Measurements from ENCODE around the gene RFT1. TPM values are rescaled to one million over a fixed set of nuclear protein-coding genes. Genes with fewer than 3 reads are reported as not detected.

Gene RFT1
- total RNA-seq, 4 donors from 2014 or later, result 12.0 to 18.6 (median 14.6) TPM

DNA sequence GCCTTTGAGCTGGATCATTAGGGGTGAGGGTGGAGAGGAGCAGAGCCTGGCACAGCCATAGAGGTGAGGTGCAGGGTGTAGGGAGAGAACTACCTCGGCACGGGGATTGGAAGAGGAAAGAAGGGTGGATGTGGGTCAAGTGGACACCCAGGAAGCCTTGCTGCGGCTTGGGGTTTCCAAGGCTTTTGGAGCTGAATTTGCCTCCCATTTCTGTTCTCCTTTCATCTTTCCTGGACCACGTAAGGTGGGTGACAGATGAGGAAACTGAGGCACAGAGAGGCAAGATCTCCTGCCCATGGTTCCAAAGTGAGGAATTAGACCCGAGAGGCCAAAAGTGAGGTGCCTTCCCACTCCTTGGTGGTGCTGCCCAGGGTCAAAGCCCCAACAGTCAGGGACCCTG, 48.9 kb downstream of the RFT1 start:
- Histone ChIP-seq H3K4me3 (no peak overlapping the region), H3K27me3 (no peaks in the 10 kb centered on the region), H3K4me1 (peaks cover 0 to 5% (median 0%) of the 10 kb centered on the region in 4 donors), H3K9me3 (no peaks in the 10 kb centered on the region), H3K27ac (no peak overlapping the region), H3K36me3 (peaks cover 0 to 42% (median 0%) of the 10 kb centered on the region in 3 donors)
- 84 to 86% methylated on average over 5 of the region's 5 CpGs for WGBS, 2 donors
- TF ChIP-seq POLR2A (IDR thresholded peaks at IDR 0.05) (no peak), EP300 (IDR thresholded peaks at IDR 0.05) (no peak)
- TF ChIP-seq, protein P1, sequence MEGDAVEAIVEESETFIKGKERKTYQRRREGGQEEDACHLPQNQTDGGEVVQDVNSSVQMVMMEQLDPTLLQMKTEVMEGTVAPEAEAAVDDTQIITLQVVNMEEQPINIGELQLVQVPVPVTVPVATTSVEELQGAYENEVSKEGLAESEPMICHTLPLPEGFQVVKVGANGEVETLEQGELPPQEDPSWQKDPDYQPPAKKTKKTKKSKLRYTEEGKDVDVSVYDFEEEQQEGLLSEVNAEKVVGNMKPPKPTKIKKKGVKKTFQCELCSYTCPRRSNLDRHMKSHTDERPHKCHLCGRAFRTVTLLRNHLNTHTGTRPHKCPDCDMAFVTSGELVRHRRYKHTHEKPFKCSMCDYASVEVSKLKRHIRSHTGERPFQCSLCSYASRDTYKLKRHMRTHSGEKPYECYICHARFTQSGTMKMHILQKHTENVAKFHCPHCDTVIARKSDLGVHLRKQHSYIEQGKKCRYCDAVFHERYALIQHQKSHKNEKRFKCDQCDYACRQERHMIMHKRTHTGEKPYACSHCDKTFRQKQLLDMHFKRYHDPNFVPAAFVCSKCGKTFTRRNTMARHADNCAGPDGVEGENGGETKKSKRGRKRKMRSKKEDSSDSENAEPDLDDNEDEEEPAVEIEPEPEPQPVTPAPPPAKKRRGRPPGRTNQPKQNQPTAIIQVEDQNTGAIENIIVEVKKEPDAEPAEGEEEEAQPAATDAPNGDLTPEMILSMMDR (IDR thresholded peaks at IDR 0.05), result no peak
- DNase-seq (ENCODE audit: low spot score in 2 of 2), result no peak

DNA sequence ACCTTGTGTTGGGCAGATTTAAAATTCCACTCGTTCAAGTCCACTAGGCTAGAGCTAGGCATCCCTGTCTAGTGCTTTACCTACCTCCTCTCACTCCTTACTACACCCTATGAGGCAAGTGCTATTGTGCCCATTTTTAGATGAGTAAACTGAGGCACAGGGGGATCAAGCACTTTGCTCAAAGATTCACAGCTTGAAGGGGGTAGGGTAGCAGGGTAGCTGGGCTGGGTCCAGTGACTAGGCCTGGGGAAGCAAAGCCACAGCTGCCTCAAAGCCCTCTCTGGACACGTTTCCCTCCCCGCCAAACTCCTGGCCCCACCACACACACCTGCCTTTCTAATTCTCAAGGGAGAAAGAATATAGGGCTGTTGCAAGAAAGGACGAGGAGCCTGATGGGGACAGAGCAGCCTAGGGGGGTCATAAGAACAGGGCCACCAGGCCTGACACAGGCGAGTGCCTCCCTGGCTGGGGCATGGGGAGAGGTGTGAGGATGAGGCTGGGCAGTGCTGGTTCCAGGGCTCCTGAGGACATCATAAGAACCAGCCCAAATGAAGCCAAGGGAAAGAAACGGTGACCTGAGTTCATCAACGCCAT, 49.5 kb downstream of the RFT1 start:
- TF ChIP-seq POLR2A (IDR thresholded peaks at IDR 0.05) (no peak), EP300 (IDR thresholded peaks at IDR 0.05) (no peak)
- TF ChIP-seq, protein P1 (IDR thresholded peaks at IDR 0.05), result no peak
- no peaks in the 10 kb centered on the region for H3K9me3 ChIP-seq
- peaks cover 0 to 39% (median 0%) of the 10 kb centered on the region in 3 donors for H3K36me3 ChIP-seq
- DNase-seq (ENCODE audit: low spot score in 2 of 2), result no peak
- H3K4me3 ChIP-seq, result no peak overlapping the region
- peaks cover 0 to 5% (median 0%) of the 10 kb centered on the region in 4 donors for H3K4me1 ChIP-seq
- no peak overlapping the region for H3K27ac ChIP-seq
- H3K27me3 ChIP-seq, result no peaks in the 10 kb centered on the region
- 71 to 78% methylated on average over 7 of the region's 7 CpGs for WGBS, 2 donors

DNA sequence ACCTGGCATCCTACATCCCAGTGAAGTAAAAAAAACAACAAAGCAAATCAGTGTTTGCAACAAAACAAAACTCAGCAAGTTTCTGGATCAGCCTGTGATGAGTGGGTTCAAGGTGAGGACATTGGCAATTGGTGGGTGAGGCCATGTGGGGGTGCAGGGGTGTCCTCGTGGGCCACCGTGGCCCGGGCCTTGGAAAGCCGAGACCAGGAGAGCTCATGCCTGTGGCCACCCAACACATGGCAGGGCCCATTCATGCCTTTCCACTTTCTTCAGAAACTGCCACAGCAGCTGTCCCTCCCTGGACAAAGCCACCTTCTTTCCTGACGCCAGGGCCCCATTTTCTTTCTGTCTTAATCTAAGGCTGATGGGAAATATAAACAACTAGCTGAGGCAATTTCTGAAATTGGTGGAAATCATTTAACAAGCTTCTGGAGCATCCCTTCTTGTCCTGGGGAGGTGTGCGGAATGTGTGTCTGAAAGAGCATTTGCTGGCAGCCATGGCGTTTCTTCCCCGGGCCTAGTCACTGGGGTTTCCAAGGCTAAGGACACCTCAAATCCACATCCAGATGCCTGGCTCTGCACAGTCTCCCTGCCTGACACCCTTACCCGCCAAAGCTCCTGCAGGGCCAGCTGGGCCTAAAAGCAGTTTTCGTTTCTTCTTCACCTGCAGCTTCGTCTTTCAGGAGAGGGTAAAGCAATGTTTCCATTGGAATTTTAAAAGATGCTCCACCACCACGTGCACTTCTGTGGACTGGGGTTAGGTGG, 50.3 kb downstream of the RFT1 start:
- WGBS, 2 donors, result 80 to 84% methylated on average over 12 of the region's 12 CpGs
- DNase-seq (ENCODE audit: low spot score in 2 of 2), result no peak
- Histone ChIP-seq H3K27ac (no peak overlapping the region), H3K9me3 (no peaks in the 10 kb centered on the region), H3K36me3 (peaks cover 0 to 35% (median 0%) of the 10 kb centered on the region in 3 donors), H3K27me3 (no peaks in the 10 kb centered on the region), H3K4me1 (peaks cover 0 to 5% (median 0%) of the 10 kb centered on the region in 4 donors), H3K4me3 (no peak overlapping the region)
- TF ChIP-seq, protein P1 (IDR thresholded peaks at IDR 0.05), result no peak
- no peak for TF ChIP-seq POLR2A (IDR thresholded peaks at IDR 0.05)
- no peak for TF ChIP-seq EP300 (IDR thresholded peaks at IDR 0.05)

DNA sequence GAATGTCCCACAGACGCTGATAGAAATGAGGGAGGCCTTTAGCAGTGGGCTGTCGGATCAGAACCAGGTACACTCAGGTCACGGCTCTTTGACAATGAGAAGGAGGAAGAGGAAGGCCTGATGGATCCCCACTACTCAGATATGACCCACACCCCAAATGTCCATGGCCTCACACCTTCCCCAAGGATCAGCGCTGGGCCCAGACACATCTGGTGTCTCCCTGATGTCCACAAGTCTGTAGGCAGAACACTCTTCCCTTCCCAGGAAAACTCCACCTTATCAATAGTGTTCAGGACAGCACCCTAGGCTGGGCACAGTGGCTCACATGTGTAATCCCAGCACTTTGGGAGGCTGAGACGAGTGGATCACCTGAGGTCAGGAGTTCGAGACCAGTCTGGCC, 51.1 kb downstream of the RFT1 start:
- DNase-seq (ENCODE audit: low spot score in 2 of 2), result no peak
- TF ChIP-seq POLR2A (IDR thresholded peaks at IDR 0.05), result no peak
- TF ChIP-seq, protein P1 (IDR thresholded peaks at IDR 0.05), result no peak
- no peak for TF ChIP-seq EP300 (IDR thresholded peaks at IDR 0.05)
- peaks cover 0 to 3% (median 0%) of the 10 kb centered on the region in 4 donors for H3K4me1 ChIP-seq
- no peak overlapping the region for H3K4me3 ChIP-seq
- 92 to 97% methylated on average over 6 of the region's 6 CpGs for WGBS, 2 donors
- H3K27ac ChIP-seq, result no peak overlapping the region
- H3K9me3 ChIP-seq, result no peaks in the 10 kb centered on the region
- H3K36me3 ChIP-seq, result peaks cover 0 to 27% (median 0%) of the 10 kb centered on the region in 3 donors
- no peaks in the 10 kb centered on the region for H3K27me3 ChIP-seq

DNA sequence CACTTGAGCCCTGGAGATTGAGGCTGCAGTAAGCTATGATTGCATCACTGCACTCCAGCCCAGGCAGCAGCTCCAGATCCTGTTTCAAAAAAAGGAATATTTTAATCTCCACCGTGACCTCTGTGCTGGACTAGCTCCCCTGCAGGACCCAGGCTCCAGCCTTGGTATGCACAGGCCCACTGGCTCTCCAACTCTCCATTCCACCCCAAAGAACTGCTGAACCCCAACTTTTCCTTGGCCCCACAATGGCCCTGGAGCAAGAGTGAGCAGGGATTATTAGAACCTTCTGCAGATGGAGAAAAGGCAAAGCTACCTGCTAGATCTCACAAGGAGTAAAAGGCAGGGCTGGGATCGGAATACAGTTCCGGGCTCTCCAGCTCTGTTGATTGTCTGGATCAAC, 51.6 kb downstream of the RFT1 start:
- 87 to 95% methylated on average over 3 of the region's 3 CpGs for WGBS, 2 donors
- no peak for DNase-seq (ENCODE audit: low spot score in 2 of 2)

More for the DNA sequence above, 51.6 kb downstream of the RFT1 start:
- no peak for TF ChIP-seq POLR2A (IDR thresholded peaks at IDR 0.05)
- TF ChIP-seq, protein P1 (IDR thresholded peaks at IDR 0.05), result no peak
- Histone ChIP-seq H3K4me3 (no peak overlapping the region), H3K36me3 (peaks cover 0 to 24% (median 0%) of the 10 kb centered on the region in 3 donors), H3K9me3 (no peaks in the 10 kb centered on the region), H3K27me3 (no peaks in the 10 kb centered on the region), H3K27ac (no peak overlapping the region), H3K4me1 (peaks cover 0 to under 1% (median 0%) of the 10 kb centered on the region in 4 donors)
